OCI-LY3 (cell line): ENCODE measurements around the gene OR52K1.
"Not testable (repeated sequence)": the region's sequence is repeated elsewhere in the genome, so short reads cannot be mapped to it uniquely, and the experiment has no call there.

ENCODE experiments used
- EZH2phosphoT487 ChIP-seq: fragments of 200-600 bp; shearing (Covaris generic); IDR thresholded peaks from 2 replicates; pipeline ENCODE4 v1.6.1; 2018; ENCODE audit warnings: antibody characterized with exemption, mixed run types, low read depth
- TF ChIP-seq, protein P1 (sequence below): fragments of 200-600, 300-600 bp; sonication (generic); IDR thresholded peaks from 2 replicates; pipeline ENCODE4 v1.5.1; 2014; ENCODE audit warnings: antibody characterized with exemption, low read length, low read depth

DNA sequence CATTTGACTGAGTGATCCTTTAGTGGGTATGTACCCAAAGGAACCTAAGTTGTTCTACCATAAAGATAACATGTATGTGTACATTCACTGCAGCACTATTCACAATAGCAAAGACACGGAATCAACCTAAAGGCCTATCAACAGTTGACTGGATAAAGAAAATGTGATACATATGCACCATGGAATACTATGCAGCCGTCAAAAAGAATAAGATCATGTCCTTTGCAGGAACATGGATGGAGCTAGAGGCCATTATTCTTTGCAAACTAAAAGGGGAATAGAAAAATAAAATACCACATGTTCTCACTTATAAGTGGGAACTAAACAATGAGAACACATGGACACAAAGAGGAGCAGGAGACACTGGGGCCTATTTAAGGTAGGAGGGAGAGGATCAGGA, 9.0 kb downstream of the OR52K1 start:
- TF ChIP-seq, protein P1, sequence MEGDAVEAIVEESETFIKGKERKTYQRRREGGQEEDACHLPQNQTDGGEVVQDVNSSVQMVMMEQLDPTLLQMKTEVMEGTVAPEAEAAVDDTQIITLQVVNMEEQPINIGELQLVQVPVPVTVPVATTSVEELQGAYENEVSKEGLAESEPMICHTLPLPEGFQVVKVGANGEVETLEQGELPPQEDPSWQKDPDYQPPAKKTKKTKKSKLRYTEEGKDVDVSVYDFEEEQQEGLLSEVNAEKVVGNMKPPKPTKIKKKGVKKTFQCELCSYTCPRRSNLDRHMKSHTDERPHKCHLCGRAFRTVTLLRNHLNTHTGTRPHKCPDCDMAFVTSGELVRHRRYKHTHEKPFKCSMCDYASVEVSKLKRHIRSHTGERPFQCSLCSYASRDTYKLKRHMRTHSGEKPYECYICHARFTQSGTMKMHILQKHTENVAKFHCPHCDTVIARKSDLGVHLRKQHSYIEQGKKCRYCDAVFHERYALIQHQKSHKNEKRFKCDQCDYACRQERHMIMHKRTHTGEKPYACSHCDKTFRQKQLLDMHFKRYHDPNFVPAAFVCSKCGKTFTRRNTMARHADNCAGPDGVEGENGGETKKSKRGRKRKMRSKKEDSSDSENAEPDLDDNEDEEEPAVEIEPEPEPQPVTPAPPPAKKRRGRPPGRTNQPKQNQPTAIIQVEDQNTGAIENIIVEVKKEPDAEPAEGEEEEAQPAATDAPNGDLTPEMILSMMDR: not testable (repeated sequence)
- TF ChIP-seq EZH2phosphoT487: not testable (repeated sequence)
